Metanephros (tissue), 1 donor: ENCODE results near the gene INSIG1. TPM values are rescaled to one million over a fixed set of nuclear protein-coding genes. Genes with fewer than 3 reads are reported as not detected.

Experiments
- total RNA-seq: library from RNA; depleted of rRNA; stranded (reverse); fragments of >200 nt; gene quantifications from one replicate; pipeline ENCODE4 v1.2.3, GENCODE V29; 2014

INSIG1 gene
- 66.6 TPM for total RNA-seq

GRCh38 chr7:155297517-155298287 lies at the start of gene INSIG1:
Gene INSIG1 (plus strand): TSS chr7:155297878. CDS start chr7:155298286, 408 bp downstream.

Other genes with a start within 250 kb of the INSIG1 start
- not detected for gene HTR5A, start 227.6 kb upstream of the INSIG1 start, total RNA-seq
- gene EN2, start 160.3 kb downstream of the INSIG1 start, total RNA-seq, result not detected
- not detected for gene CNPY1, start 248.7 kb downstream of the INSIG1 start, total RNA-seq